Heart right ventricle (tissue), 16 donors: ENCODE measurements around the gene PRKAG2. TPM values are rescaled to one million over a fixed set of nuclear protein-coding genes. Genes with fewer than 3 reads are reported as not detected.
A peak's percentile ranks its signal among the peaks of the same experiment; 100 is the strongest.

Experiments used
- ATAC-seq, 8 donors: fragments of 200-7000 bp; cut with Tn5 transposase; one replicate each; pipeline ENCODE4 v1.9.1; 2020; ENCODE audit warnings: mild to moderate bottlenecking in 8 of 8, moderate library complexity in 8 of 8, moderate number of reproducible peaks in 1 of 8
- DNase-seq, 2 donors: peaks; one replicate each; pipeline ENCODE4 v3.0.0-alpha.2; 2020
- H3K27ac ChIP-seq, 10 donors: fragments of 200-600 bp; sonication (generic) in 2 of 10; one replicate each; pipeline versions ENCODE4 v1.5.0 to v1.8.0; 2020 to 2022; ENCODE audit warnings: mild to moderate bottlenecking in 3 of 10
- H3K27me3 ChIP-seq, 7 donors: fragments of 200-600 bp; one replicate each; pipeline ENCODE4 v1.8.0; 2021 to 2022; ENCODE audit warnings: mild to moderate bottlenecking in 2 of 7
- H3K36me3 ChIP-seq, 9 donors: fragments of 200-600 bp; sonication (generic) in 1 of 9; one replicate each; pipeline versions ENCODE4 v1.5.0 to v1.8.0; 2020 to 2022; ENCODE audit warnings: mild to moderate bottlenecking in 2 of 9
- H3K4me1 ChIP-seq, 9 donors: fragments of 200-600 bp; sonication (generic) in 1 of 9; one replicate each; pipeline versions ENCODE4 v1.5.0 to v1.8.0; 2020 to 2022; ENCODE audit warnings: mild to moderate bottlenecking in 4 of 9
- H3K4me3 ChIP-seq, 10 donors: fragments of 200-600 bp; sonication (generic) in 2 of 10; one replicate each; pipeline versions ENCODE4 v1.5.0 to v1.8.0; 2020 to 2022; ENCODE audit warnings: mild to moderate bottlenecking in 7 of 10, moderate library complexity in 2 of 10
- H3K9me3 ChIP-seq, 11 donors: fragments of 200-600 bp in 10 of 11; sonication (generic) in 2 of 11; one replicate each; pipeline versions ENCODE4 v1.5.0 to v1.8.0; 2013 to 2022; ENCODE audit warnings: mild to moderate bottlenecking in 2 of 11, control low read depth in 1 of 11, moderate library complexity in 1 of 11
- WGBS, 2 donors: extraction: QIAGEN DNeasy Blood & Tissue Kit; methylation state at CpG; one replicate each; pipeline ENCODE4 v1.1.7; 2013; ENCODE audit warnings: inconsistent platforms in 1 of 2; 5-methylcytosine and 5-hydroxymethylcytosine counted together
- intact Hi-C, 10 donors: fragments of 100-400 bp; cut with DNase I; formaldehyde crosslinking; loops; one replicate each; pipeline versions ENCODE4 v1.11.1 to v1.14.2; 2022
- polyA plus RNA-seq, 2 donors: library from polyadenylated mRNA; stranded (reverse); fragments of 200-250 nt; gene quantifications; one replicate each; pipeline ENCODE4 v1.2.3, GENCODE V29; 2013
- total RNA-seq, 10 donors: library from RNA; stranded (reverse); fragmentation: NEBNext Ultra II Directional in 3 of 10; extraction: Animal tissue kit (Norgen Biotek cat#: 25700) in 3 of 10; gene quantifications; one replicate each; pipeline versions ENCODE4 v1.2.1 to v1.2.4, GENCODE V29; 2021 to 2023
- TF ChIP-seq, protein P1 (sequence below), 9 donors: fragments of 200-600 bp; sonication (generic) in 2 of 9; IDR thresholded peaks; one replicate each; pipeline versions ENCODE4 v1.5.0 to v1.8.0; 2021 to 2022; ENCODE audit warnings: antibody characterized with exemption in 9 of 9, mild to moderate bottlenecking in 5 of 9, moderate library complexity in 1 of 9
- donor health status: Arrhythmogenic right ventricular cardiomyopathy.
- donor health status: ischemic (EF 13 %, LVEDD 7.1; RV severe dilation, severe dysfunction).
- donor health status: healthy with polysubstance abuse.
- donor health status: DM: no; HTN: yes; CAD: no.
- donor health status: DM: no; HTN: no; CAD: no.
- donor health status: ischemic (EF 25% LVEDD 6.9; RV normal size, moderate dysfunction).
- donor health status: ischemic (EF 25% LVEDD 5.7; RV mildly dilated, moderate dysfunction).
- donor health status: healthy.
- donor health status: DM: yes; HTN: yes; CAD: no.
- donor health status: Ischemic cardiomyopathy.
- donor health status: ischemic (EF 35%, LVEDD 5.7; RV mildly dilated, moderate dysfunction).
- donor health status: nonischemic (EF 11% LVEDD 7.7; RV severe dilation, severe dysfunction).
- donor health status: DM: yes; HTN: yes; CAD: no.
- donor health status: PGD.
- donor health status: ischemic (EF 29% LVEDD 5.4; RV normal size, mild dysfunction).
- donor health status: nonischemic (EF 23%, LVEDD 6.1; RV moderate dilation, normal function).

The PRKAG2 gene
- total and polyA plus RNA-seq, 12 donors = 52.4 to 156 (median 114) TPM

DNA sequence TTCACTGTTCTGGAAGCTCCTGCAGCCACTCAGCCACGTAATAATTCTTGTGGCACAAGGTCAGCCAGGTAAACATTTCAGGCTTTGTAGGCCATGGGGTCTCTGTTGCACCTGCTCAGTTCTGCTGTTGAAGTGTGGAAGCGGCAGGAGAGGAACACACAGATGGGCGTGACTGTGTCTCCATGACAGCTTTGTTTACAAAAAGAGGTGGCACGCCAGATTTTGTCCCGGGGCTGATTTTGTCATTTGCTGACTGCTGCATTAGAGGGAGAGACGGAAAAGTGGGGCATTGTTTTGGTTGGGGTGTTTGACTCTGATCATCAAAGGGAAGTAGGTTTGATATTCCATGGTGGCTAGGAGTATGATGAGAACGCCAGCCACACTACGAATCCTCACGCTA is 103.1 kb downstream of the PRKAG2 start:
- ATAC-seq = no peak
- DNase-seq = no peak
- WGBS, 2 donors = 91 to 92% methylated on average over 9 of the region's 9 CpGs
- intact Hi-C loops = no loop called here
- Histone ChIP-seq H3K4me3 (no peak overlapping the region), H3K27ac (no peak overlapping the region), H3K9me3 (no peaks in the 10 kb centered on the region), H3K36me3 (no peaks in the 10 kb centered on the region), H3K4me1 (no peaks in the 10 kb centered on the region), H3K27me3 (no peaks in the 10 kb centered on the region)
- TF ChIP-seq, protein P1, sequence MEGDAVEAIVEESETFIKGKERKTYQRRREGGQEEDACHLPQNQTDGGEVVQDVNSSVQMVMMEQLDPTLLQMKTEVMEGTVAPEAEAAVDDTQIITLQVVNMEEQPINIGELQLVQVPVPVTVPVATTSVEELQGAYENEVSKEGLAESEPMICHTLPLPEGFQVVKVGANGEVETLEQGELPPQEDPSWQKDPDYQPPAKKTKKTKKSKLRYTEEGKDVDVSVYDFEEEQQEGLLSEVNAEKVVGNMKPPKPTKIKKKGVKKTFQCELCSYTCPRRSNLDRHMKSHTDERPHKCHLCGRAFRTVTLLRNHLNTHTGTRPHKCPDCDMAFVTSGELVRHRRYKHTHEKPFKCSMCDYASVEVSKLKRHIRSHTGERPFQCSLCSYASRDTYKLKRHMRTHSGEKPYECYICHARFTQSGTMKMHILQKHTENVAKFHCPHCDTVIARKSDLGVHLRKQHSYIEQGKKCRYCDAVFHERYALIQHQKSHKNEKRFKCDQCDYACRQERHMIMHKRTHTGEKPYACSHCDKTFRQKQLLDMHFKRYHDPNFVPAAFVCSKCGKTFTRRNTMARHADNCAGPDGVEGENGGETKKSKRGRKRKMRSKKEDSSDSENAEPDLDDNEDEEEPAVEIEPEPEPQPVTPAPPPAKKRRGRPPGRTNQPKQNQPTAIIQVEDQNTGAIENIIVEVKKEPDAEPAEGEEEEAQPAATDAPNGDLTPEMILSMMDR (IDR thresholded peaks at IDR 0.05) = no peak

DNA sequence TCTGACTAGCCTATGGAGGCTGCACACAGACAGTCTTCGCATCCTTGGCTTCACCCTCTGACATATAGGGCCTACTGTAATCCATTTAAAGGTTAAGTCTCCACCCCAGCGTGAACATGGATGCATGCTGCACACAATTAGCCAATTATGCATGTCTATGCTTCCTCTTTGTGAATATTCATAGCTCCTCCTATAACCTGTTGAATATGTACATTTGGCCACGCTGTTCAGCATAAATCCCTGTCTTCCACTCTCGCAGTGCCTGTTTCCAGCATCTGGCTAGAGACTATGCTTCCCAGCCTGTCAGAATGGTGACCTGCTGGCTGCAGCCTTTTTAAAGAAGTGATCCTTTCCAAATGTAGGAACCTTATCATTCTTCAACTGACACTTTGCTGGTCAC is 106.7 kb downstream of the PRKAG2 start:
- no peak for DNase-seq
- H3K27ac ChIP-seq = peak overlapping the region in 1 of 10 donors; percentile 53
- intact Hi-C loops = no loop called here
- no peak overlapping the region for H3K4me3 ChIP-seq
- H3K36me3 ChIP-seq = no peaks in the 10 kb centered on the region
- WGBS, 2 donors = 91 to 92% methylated on average over 4 of the region's 4 CpGs
- peaks cover 0 to 4% (median 0%) of the 10 kb centered on the region in 9 donors for H3K4me1 ChIP-seq
- H3K27me3 ChIP-seq = no peaks in the 10 kb centered on the region
- peaks cover 0 to 3% (median 0%) of the 10 kb centered on the region in 11 donors for H3K9me3 ChIP-seq
- TF ChIP-seq, protein P1 (IDR thresholded peaks at IDR 0.05) = no peak
- no peak for ATAC-seq

DNA sequence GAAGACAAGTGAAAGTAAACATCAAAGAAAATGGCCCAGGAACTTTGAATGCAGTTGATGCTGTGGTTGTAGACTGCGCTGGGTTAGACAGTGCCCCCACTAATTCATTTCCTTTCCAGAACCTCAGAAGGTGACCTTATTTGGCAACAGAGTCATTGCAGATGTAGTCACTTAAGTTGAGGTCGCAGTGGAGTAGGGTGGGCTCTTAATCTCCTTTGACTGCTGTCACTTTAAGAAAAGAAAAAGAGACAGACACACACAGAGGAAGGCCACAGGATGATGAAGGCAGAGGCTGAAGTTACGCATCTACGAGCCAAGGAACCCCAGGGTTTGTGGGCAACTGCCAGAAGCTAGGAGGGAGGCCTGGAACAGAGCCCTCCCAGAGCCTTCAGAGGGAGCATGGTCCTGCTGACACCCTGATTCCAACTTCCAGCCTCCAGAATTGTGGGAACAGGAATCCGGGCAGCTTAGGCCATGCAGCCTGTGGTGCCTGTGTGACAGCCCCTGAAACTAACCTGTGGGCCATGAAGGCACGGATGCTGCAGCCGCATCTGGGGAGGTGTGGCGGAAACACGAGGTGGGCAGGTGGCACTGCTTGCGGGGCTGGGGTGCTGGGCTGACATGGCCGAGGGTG is 107.6 kb downstream of the PRKAG2 start:
- Histone ChIP-seq H3K4me1 (peaks cover 0 to 4% (median 0%) of the 10 kb centered on the region in 9 donors), H3K27me3 (no peaks in the 10 kb centered on the region), H3K9me3 (peaks cover 0 to 3% (median 0%) of the 10 kb centered on the region in 11 donors), H3K27ac (peak overlapping the region in 1 of 10 donors; percentile 53), H3K4me3 (peak overlapping the region in 1 of 10 donors; percentile 5), H3K36me3 (no peaks in the 10 kb centered on the region)
- TF ChIP-seq, protein P1 (IDR thresholded peaks at IDR 0.05) = no peak
- WGBS, 2 donors = 87 to 88% methylated on average over 11 of the region's 11 CpGs
- no peak for DNase-seq
- intact Hi-C loops = loop anchor here in 1 of 10 donors (10.0 kb wide), 1 partner anchor 205 kb away; no protein-coding TSS in a partner anchor
- ATAC-seq = no peak

DNA sequence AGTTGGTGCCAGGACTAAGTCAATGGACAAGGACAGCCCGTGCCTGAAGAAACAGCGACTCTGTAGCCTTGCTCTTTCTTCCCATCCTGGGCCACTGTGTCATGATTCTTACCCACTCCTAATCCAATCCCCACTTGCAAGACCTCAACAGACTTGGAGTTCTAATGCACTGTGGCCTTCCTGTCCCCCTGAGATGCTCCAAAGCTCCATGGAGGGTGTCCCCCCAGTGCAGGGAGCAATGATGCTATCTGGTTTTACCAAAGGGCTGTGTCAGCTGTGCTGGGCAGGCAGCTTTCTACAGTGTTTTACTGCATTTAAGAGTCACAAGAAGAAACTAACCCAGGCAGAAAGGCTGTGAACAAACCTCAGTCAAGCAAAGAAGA is 108.1 kb downstream of the PRKAG2 start:
- ATAC-seq (no peak), DNase-seq (no peak)
- peaks cover 0 to 6% (median 0%) of the 10 kb centered on the region in 9 donors for H3K4me1 ChIP-seq
- peak overlapping the region in 1 of 10 donors; percentile 64 for H3K27ac ChIP-seq
- TF ChIP-seq, protein P1 (IDR thresholded peaks at IDR 0.05) = no peak
- H3K27me3 ChIP-seq = no peaks in the 10 kb centered on the region
- intact Hi-C loops = loop anchor here in 1 of 10 donors (10.0 kb wide), 1 partner anchor 204 kb away; no protein-coding TSS in a partner anchor
- H3K4me3 ChIP-seq = no peak overlapping the region
- H3K9me3 ChIP-seq = peaks cover 0 to 3% (median 0%) of the 10 kb centered on the region in 11 donors
- 96 to 97% methylated on average over 2 of the region's 2 CpGs for WGBS, 2 donors
- no peaks in the 10 kb centered on the region for H3K36me3 ChIP-seq
